ENCODE results near the gene IRAK3. TPM values are rescaled to one million over a fixed set of nuclear protein-coding genes. Genes with fewer than 3 reads are reported as not detected.

IRAK3 gene
- total and polyA plus RNA-seq, 3 donors from 2014 or later: 3.1 to 7.0 (median 6.1) TPM

DNA sequence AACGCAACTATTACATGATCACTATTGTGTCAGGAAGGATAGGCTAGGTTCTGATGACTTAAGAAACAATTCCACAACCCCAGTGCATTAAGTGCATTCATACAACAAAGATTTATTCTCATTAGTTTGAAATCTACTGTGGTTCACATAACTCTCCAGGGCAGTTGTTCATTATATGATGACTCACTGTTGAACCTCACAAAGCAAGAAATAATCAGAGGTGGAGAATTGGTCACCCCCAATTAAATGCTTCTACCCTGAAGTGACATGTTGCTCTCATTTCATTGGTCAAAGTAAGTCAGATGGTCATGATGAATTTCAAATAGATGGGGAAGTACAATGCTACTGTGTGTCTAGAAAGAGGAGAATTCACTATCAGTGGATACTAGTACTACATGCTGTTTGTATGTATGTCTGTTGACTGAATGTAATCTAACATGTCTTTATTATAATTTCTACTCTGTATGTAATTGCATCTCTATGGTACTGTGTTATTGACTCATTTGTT is 107.2 kb downstream of the IRAK3 start:
- no peaks in the 10 kb centered on the region for H3K27me3 ChIP-seq
- DNase-seq: no peak
- no peaks in the 10 kb centered on the region for H3K9me3 ChIP-seq
- no peak overlapping the region for H3K27ac ChIP-seq
- no peaks in the 10 kb centered on the region for H3K36me3 ChIP-seq (ENCODE audit: low read depth, missing control alignments)
- TF ChIP-seq POLR2A (IDR thresholded peaks at IDR 0.05): no peak
- TF ChIP-seq, protein P1, sequence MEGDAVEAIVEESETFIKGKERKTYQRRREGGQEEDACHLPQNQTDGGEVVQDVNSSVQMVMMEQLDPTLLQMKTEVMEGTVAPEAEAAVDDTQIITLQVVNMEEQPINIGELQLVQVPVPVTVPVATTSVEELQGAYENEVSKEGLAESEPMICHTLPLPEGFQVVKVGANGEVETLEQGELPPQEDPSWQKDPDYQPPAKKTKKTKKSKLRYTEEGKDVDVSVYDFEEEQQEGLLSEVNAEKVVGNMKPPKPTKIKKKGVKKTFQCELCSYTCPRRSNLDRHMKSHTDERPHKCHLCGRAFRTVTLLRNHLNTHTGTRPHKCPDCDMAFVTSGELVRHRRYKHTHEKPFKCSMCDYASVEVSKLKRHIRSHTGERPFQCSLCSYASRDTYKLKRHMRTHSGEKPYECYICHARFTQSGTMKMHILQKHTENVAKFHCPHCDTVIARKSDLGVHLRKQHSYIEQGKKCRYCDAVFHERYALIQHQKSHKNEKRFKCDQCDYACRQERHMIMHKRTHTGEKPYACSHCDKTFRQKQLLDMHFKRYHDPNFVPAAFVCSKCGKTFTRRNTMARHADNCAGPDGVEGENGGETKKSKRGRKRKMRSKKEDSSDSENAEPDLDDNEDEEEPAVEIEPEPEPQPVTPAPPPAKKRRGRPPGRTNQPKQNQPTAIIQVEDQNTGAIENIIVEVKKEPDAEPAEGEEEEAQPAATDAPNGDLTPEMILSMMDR (IDR thresholded peaks at IDR 0.05): no peak
- no peaks in the 10 kb centered on the region for H3K4me1 ChIP-seq
- 80 to 94% methylated on average over 1 of the region's 1 CpG for WGBS, 2 donors
- no peak overlapping the region for H3K4me3 ChIP-seq
- intact Hi-C loops (cut with DNase I; ENCODE audit: low total_unique reads): no loop called here

DNA sequence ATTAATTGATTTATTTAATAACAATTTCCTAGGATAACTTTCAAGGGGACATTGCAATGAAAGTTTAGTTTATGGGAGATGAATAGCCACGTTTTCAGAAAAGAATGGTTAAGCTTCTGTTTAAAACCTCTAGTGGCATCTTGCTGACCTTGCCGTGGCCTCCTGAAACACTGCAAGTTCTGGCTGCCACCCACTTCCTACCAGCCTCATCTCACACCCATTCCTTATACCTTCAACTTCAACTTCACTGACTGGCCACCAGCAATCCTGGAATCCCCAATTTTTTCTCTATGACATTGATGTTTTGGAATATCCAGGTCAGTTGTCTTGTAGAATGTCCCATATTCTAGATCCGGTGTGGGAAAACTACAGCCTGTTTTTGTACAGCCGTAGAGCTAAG is 108.1 kb downstream of the IRAK3 start:
- intact Hi-C loops (cut with DNase I; ENCODE audit: low total_unique reads): no loop called here
- H3K9me3 ChIP-seq: no peaks in the 10 kb centered on the region
- no peak overlapping the region for H3K4me3 ChIP-seq
- no peak for DNase-seq
- TF ChIP-seq POLR2A (IDR thresholded peaks at IDR 0.05): no peak
- TF ChIP-seq, protein P1 (IDR thresholded peaks at IDR 0.05): no peak
- H3K4me1 ChIP-seq: no peaks in the 10 kb centered on the region
- WGBS, 2 donors: 73 to 77% methylated on average over 4 of the region's 4 CpGs
- no peaks in the 10 kb centered on the region for H3K36me3 ChIP-seq (ENCODE audit: low read depth, missing control alignments)
- no peak overlapping the region for H3K27ac ChIP-seq
- no peaks in the 10 kb centered on the region for H3K27me3 ChIP-seq

DNA sequence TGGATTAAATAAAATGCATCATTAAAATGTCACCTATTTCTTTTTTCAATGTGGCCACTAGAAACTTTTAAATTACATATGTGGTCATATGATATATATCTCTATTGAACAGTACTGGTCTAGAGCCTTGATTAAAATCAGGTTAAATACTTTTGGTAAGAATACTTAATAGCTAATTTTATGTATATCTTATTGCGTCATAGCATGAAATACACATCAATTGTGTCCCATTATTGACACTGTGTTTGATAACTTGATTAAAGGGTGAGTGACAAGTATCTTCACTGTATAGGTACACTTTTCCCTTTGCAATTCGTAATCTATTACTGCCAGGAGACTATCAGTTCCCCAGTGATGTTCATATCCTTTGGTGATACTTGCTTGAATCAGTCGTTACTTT is 108.9 kb downstream of the IRAK3 start:
- intact Hi-C loops (cut with DNase I; ENCODE audit: low total_unique reads): no loop called here
- TF ChIP-seq, protein P1 (IDR thresholded peaks at IDR 0.05): no peak
- TF ChIP-seq POLR2A (IDR thresholded peaks at IDR 0.05): no peak
- no peak overlapping the region for H3K4me3 ChIP-seq
- no peaks in the 10 kb centered on the region for H3K9me3 ChIP-seq
- DNase-seq: no peak
- no peaks in the 10 kb centered on the region for H3K27me3 ChIP-seq
- no peak overlapping the region for H3K27ac ChIP-seq
- no peaks in the 10 kb centered on the region for H3K4me1 ChIP-seq
- WGBS, 2 donors: 88 to 95% methylated on average over 3 of the region's 3 CpGs
- no peaks in the 10 kb centered on the region for H3K36me3 ChIP-seq (ENCODE audit: low read depth, missing control alignments)

DNA sequence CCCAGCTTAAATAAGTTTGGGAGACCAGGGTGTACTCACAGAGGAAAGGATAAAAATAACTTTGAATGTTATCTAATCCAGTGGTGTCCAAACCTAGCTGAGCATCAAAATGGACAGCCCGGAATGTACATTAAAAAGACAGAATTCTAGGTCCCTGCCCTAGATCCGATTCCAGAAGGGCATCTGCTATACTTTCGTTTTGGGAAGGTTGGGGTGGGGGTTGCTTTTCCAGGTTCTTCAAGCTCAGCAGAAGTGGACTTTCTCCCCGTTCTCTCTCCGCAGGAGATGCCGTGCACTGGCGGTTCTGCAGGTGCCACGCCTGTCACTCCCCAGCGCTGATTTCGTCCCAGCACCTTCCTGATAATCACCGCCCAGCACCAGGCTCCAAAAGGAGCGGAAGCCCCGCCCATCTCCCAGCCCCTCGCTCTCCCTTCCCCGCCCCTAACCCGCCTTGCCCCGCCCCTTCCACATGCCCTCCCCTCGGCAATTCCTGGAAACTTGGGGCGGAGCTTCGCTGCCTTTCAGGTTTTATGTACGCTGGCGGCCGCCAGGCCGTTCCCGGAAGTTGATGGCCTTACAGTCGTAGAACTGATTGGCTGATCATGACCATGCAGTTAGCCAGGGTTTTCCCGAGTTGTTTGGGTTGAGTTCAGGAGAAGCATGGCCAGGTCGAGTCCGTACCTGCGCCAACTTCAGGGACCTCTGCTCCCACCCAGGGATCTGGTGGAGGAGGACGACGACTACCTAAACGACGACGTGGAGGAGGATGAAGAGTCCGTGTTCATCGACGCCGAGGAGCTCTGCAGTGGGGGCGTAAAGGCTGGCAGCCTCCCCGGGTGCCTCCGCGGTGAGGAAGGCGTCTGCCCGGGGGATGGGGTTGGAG is 113.2 kb downstream of the IRAK3 start, which contains the start of gene HELB:
Gene HELB, plus strand, starts transcription at position 550 of the 883 bp plus-strand sequence. Its CDS starts 111 bp downstream, at position 661.
- Histone ChIP-seq H3K4me1 (peaks cover 9% of the 10 kb centered on the region), H3K27ac (peak within 1 kb of the TSS; percentile 46 to 70), H3K9me3 (no peaks in the 10 kb centered on the region), H3K36me3 (ENCODE audit: low read depth, missing control alignments) (no peaks in the 10 kb centered on the region), H3K27me3 (no peaks in the 10 kb centered on the region), H3K4me3 (peak within 1 kb of the TSS; percentile 64 to 80)
- no peak for TF ChIP-seq POLR2A (IDR thresholded peaks at IDR 0.05)
- TF ChIP-seq, protein P1 (IDR thresholded peaks at IDR 0.05): no peak
- intact Hi-C loops (cut with DNase I; ENCODE audit: low total_unique reads): no loop called here
- DNase-seq: peak; percentile 99
- WGBS, 2 donors: 0 to 1% methylated on average over 38 to 44 of the region's 45 CpGs

All from testis (tissue), 3 donors.